GM21825 (cell line): Measurements from ENCODE around the gene RNF130.

Experiments used
- ATAC-seq: cut with Tn5 transposase; IDR thresholded peaks from one replicate; pipeline ENCODE4 v1.9.1; 2021; ENCODE audit warnings: mild to moderate bottlenecking, moderate library complexity; ENCODE audit not compliant: unreplicated experiment

RNF130 gene

DNA sequence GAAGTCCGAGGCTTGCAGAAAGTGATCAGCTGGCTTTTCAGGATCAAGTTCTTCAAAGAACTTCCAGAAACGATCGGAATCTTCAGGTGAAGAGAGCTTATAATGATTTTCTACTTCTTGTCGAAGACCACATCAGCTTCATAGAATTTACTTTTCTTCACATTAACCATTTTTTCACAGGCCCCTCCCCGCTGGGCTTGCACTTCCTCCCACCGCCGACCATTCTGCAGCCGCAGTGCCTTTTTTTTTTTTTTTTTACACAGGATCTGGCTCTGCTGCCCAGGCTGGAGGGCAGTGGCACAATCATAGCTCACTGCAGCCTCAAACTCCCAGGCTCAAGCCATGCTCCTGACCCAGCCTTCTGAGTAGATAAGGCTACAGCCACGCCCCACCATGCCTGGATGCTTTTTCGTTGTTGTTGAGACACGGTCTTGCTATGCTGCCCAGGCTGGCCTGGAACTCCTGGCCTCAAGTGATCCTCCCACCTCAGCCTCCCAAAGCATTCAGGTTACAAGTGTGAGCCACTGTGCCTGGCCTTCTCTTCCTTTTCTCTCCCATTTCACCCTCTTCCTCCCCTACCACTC lies 15.3 kb upstream of the RNF130 start:
- ATAC-seq, result no peak

GRCh38 chr5:180085837-180086236 lies 14.3 kb upstream of the RNF130 start:
- ATAC-seq, result no peak

DNA sequence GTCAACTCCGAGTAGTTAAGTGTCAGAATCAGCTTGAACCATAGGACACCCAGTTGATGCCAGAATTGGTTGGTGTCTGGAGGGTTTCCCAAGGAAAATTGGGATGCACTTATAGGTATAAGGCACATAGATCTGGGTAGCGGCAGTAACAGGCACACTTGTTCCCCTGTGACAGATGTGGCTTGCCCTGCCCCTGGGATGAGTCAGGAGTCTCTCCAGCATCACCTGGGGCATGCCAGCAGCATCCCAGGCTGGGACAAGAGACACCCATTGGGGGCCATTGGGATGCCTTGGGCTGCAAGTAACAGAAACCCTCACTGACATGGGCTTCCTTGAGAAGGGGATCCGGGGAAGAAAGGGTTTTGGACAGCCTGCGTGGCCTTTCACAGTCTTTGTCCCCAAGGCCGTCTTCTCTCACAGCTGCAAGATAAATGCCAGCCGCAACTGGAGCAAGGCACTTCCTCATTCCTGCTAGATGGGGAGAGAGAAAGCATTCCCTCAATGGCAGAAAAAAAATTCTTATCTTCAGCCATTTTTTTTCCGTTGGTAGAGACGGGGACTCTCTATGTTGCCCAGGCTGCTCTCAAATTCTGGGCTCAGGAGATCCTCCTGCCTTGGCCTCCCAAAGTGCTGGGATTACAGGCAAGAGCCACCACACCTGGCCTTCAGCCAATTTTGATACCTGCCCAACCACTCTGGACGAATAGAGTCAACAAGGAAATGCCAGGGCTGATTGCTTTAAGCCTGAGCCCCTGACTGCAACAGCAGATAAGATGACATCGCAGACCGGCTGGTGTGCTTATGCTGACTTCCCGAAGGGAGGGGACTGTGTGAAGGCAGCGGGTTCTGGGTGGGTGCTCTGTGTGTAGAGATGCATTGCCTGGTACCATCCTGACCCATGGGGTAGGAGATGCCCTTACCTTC lies 13.3 kb upstream of the RNF130 start:
- no peak for ATAC-seq

GRCh38 chr5:180083529-180084060 lies 12.0 kb upstream of the RNF130 start:
- no peak for ATAC-seq

DNA sequence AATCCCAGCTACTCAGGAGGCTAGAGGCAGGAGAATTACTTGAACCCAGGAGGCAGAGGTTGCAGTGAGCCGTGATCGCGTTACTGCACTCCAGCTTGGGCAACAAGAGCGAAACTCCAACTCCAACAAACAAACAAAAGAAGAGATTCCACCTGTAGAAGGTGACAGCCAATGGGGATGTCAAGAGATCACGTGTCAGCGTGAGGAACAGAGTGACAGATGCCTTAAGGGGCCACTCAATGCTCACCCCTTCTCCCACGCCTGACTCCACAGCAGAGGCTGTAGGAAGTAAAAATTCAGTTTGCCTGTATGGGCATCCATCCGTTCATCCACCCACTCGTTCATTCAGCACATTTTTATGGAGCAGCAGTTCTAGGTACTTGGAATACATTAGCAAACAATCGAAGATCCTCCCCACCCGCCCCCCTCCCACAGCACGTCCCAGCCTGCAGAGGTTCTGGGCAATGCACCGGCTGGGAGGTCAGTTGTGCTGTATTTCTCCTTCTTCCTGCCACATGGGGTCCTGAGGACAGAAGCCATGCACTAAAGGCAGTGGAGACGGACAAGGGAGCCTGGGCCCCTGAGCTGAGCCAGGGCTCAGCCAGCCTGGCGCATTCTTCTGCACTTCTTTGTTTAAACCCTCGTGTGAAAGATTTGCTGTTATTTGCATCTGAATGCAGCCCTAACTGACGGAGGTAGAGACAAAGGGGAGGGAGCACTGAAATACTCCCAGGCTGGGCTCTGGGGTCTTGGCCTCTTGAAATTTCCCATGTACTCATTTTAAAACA lies 11.3 kb upstream of the RNF130 start:
- no peak for ATAC-seq

DNA sequence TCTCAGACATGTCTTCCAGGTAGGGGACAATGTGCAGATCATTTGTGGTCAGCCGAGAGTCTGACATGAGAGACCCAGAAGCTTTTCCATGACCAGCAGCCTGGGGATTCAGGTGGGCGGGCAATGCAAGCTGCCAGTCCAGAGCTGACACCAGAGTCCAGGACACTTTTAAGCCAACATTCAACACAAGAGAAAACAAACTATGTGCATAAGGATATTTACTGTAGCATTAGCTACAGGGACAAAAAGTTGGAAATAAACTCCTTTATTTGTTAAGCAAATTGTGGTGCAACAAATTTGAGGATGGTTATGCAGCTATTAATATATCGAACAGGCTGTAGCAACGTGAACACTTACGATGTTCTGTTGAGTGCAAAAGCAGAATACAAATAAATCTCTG lies 9.9 kb upstream of the RNF130 start:
- ATAC-seq, result no peak

- no peak for ATAC-seq
Measured at GRCh38 chr5:180080486-180081280, 9.1 kb upstream of the RNF130 start.

DNA sequence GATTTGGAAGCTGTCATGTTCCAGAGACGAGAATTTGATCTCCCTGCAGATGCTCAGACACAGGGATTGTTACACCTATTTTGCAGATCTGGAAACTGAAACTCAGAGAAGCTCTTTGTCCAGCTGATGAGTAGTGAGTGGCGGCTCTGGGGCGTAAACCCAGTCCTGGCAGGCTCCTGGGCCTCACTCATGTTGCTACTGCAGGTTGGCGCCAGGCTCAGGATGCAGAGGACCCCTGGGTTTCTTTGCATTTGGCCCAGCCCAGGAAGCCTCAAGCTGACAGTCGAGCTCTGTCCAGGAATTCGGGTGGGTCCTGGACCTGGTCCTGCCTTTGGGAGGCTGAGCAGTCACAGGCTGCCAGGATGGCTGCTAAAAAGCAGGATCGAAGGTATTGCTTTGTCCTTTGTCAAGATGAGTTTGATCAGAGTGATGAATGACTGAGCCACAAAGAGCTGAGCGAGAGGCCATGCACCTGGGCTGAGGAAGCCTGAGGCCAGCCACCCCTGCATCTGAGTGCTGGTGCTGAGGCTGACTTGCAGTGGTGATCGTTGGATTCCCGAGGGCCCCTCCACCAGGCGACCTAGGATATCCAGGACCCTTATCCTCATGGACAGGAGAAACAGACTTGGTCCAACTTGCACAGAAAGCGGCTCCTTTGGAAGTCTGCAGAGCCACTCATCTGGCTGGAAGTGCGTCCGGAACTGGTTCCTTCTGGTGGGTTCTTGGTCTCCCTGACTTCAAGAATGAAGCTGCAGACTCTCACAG lies 8.3 kb upstream of the RNF130 start:
- ATAC-seq, result no peak

DNA sequence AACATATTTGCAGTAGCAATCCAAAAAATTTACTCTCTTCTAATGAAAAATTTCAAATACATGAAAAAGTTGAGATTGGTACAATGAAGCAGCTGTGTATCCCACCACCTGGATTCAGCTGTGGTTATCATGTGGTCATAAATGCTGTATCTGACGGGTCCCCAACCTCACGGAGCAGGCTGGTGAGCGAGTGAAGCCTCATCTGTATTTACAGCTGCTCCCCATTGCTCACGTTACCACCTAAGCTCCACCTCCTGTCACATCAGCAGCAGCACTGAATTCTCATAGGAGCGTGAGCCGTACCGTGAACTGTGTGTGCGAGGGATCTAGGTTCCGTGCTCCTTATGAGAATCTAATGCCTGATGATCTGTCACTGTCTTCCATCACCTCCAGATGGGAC lies 6.8 kb upstream of the RNF130 start:
- ATAC-seq, result no peak

DNA sequence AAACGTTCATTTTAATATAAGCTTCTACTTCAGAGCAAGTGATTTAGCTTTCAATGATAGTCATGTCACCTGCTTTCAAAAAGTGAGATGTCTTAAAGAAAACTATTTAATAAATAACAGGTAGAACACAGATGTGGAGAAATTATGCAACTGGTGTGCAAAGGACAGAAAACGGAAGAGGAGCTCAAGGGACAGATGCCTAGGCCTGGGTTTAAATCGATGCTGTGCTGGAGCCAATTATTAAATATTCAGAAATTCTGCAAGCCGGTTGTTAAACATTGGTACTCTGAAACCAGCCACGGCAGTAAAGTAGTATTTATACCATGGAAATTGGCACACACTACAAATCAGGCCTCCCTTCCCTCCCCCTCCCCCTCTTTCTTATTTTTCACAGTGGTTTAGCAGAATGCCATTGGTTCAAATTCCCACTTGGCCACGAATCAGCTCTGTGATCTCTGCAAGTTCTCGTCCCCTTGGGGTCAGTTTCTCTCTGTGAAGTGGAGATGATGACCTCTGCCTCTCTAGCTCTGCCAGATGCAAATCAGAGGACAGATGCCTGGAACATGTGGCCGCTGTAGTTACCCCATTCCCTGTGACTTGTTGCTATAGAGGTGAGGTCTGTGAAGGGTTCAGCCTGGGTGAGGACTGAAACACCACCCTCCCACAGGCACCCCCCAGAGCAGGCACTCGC lies 6.2 kb upstream of the RNF130 start:
- ATAC-seq, result no peak

- no peak for ATAC-seq
Measured at GRCh38 chr5:180075703-180076102, 4.1 kb upstream of the RNF130 start.

- ATAC-seq, result no peak
Measured at GRCh38 chr5:180074462-180074861, 2.9 kb upstream of the RNF130 start.

DNA sequence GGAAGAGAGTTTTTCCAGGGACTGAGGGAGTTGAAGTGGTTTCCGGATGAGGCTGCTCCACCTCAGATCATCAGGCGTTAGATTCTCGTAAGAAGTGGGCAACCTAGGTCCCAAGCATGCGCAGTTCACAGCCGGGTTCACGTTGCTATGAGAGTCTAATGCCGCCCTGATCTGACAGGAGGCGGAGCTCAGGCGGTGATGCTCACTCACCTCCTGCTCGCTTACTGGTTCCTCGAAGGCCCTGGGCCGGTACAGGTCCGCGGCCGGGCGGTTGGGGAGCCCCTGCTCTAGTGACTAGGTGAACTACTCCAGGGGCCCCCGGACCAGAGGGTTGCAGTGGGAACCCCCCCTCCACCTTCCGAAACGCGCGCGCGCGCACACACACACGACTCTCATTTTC lies 997 bp upstream of the RNF130 start:
- no peak for ATAC-seq

DNA sequence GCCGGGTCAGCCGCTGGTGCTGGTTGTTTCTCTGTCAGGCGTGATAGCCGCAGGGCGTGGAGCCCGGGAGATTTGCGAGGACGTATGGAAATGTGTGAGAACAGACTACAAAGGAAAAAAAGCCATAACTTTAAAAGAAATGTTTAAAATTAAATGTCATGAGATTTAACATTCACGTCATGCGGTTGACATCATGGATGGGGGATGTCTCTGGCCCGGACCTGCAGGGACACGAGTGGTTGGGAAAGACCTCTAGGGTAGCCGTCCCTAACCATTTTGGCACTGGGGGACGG lies 643 bp upstream of the RNF130 start:
- ATAC-seq, result no peak

GRCh38 chr5:180070756-180071530 lies 616 bp downstream of the RNF130 start:
- peak; percentile 21 for ATAC-seq

DNA sequence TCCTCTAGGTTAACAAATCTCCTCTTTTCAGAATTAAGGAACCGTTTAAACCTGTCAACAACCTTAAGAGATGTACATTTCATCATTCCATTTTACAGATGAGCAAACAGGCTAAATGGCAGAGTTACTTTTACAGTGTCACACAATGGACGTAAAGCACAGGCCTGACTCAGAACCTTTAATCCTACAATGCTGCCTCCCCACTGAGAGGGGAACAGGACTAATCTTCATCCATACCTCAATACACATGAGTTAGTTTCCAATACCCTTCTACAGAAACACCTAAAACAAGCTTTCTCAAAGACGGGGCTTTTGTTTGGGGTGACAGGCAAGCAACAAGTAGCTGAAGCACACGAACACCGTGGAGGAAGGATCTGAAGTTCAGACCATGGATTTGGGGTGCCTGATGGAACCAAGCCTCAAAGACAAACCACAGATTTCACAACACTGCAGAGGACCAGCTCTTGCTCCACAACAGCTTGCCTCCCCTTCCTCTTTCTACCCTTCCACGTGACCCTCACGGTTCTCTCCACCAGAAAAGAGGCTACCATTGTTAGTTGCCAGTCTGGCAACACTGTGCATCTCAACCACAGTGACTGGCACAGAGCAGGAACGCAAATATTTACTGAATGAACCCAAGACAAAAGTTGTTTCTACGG lies 1.8 kb downstream of the RNF130 start:
- no peak for ATAC-seq

GRCh38 chr5:180068519-180069090 lies 3.0 kb downstream of the RNF130 start:
- no peak for ATAC-seq

GRCh38 chr5:180067986-180068385 lies 3.6 kb downstream of the RNF130 start:
- ATAC-seq, result no peak
